GM23338 (cell line): ENCODE measurements around the gene TRAK1. TPM values are rescaled to one million over a fixed set of nuclear protein-coding genes. Genes with fewer than 3 reads are reported as not detected.

Experiments
- ATAC-seq: fragments of 200-7000 bp; cut with Tn5 transposase; 3 replicates; pipeline ENCODE4 v1.9.1; 2020
- DNase-seq: peaks from one replicate; pipeline ENCODE4 v3.0.0-alpha.2; 2015; ENCODE audit warnings: low spot score
- H2AFZ ChIP-seq: fragments of 200-600 bp; sonication (generic); 2 replicates; pipeline ENCODE4 v1.8.0; 2016; ENCODE audit warnings: antibody characterized with exemption, mild to moderate bottlenecking, moderate library complexity
- H3F3A ChIP-seq: fragments of 200-600 bp; sonication (generic); replicated peaks from 2 replicates; pipeline ENCODE4 v1.8.0; 2017; ENCODE audit warnings: antibody characterized with exemption, mixed run types, low read depth
- H3K27ac ChIP-seq: fragments of 200-600 bp; sonication (generic); 2 replicates; pipeline ENCODE4 v1.6.1; 2016; ENCODE audit warnings: low read depth
- H3K27me3 ChIP-seq: fragments of 200-600 bp; sonication (generic); 2 replicates; pipeline ENCODE4 v1.8.0; 2016; ENCODE audit warnings: mild to moderate bottlenecking, mixed run types, moderate library complexity; ENCODE audit not compliant: insufficient read depth
- H3K36me3 ChIP-seq: fragments of 200-600 bp; sonication (generic); 2 replicates; pipeline ENCODE4 v1.8.0; 2016; ENCODE audit warnings: mild to moderate bottlenecking; ENCODE audit not compliant: insufficient read depth
- H3K4me1 ChIP-seq: fragments of 200-600 bp; sonication (generic); 2 replicates; pipeline ENCODE4 v1.8.0; 2016; ENCODE audit warnings: mild to moderate bottlenecking, moderate library complexity; ENCODE audit not compliant: insufficient read depth
- H3K4me2 ChIP-seq: fragments of 200-600 bp; sonication (generic); 2 replicates; pipeline ENCODE4 v1.7.1; 2017; ENCODE audit warnings: mixed run types
- H3K4me3 ChIP-seq: fragments of 200-600 bp; sonication (generic); 2 replicates; pipeline ENCODE4 v1.6.1; 2016; ENCODE audit warnings: mixed run types
- H3K79me2 ChIP-seq: fragments of 200-600 bp; sonication (generic); replicated peaks from 2 replicates; pipeline ENCODE4 v1.8.0; 2017; ENCODE audit warnings: mild to moderate bottlenecking; ENCODE audit not compliant: insufficient read depth
- H3K9me2 ChIP-seq: fragments of 200-600 bp; sonication (generic); 2 replicates; pipeline ENCODE4 v1.8.0; 2017; ENCODE audit not compliant: insufficient read depth
- H4K20me1 ChIP-seq: fragments of 200-600 bp; sonication (generic); replicated peaks from 2 replicates; pipeline ENCODE4 v1.8.0; 2017; ENCODE audit warnings: mild to moderate bottlenecking; ENCODE audit not compliant: insufficient read depth
- H3K27ac Mint-ChIP-seq: 2 replicates; pipeline ENCODE4 v1.8.0; 2020; ENCODE audit warnings: inconsistent platforms, mild to moderate bottlenecking, moderate library complexity, mixed read lengths
- H3K27me3 Mint-ChIP-seq: 3 replicates; pipeline ENCODE4 v1.8.0; 2022; ENCODE audit warnings: low read depth, mild to moderate bottlenecking, moderate library complexity, mixed read lengths, inconsistent platforms; ENCODE audit not compliant: insufficient read depth, poor library complexity
- H3K36me3 Mint-ChIP-seq: 3 replicates; pipeline ENCODE4 v1.8.0; 2021; ENCODE audit warnings: low read depth, mild to moderate bottlenecking, inconsistent platforms, moderate library complexity, mixed read lengths
- H3K4me1 Mint-ChIP-seq: 3 replicates; pipeline ENCODE4 v1.8.0; 2020; ENCODE audit warnings: mild to moderate bottlenecking, inconsistent platforms, mixed read lengths
- H3K4me3 Mint-ChIP-seq: 3 replicates; pipeline ENCODE4 v1.8.0; 2021; ENCODE audit warnings: moderate library complexity, mild to moderate bottlenecking, inconsistent platforms, mixed read lengths
- H3K9me3 Mint-ChIP-seq: 3 replicates; pipeline ENCODE4 v1.8.0; 2020; ENCODE audit warnings: moderate library complexity, mild to moderate bottlenecking, inconsistent platforms, mixed read lengths
- CREB1 ChIP-seq: fragments of 250-450 bp; sonication (Bioruptor Pico); IDR thresholded peaks from 2 replicates; pipeline ENCODE4 v1.5.0; 2020; ENCODE audit warnings: low read depth, mild to moderate bottlenecking, moderate library complexity
- CTCF ChIP-seq, 2 experiments: fragments of 200-600 bp in 1 of 2; sonication (generic) in 1 of 2; conservative IDR thresholded peaks; 2 replicates each; pipeline versions ENCODE4 v1.5.1 to v1.6.1; 2016 to 2017; ENCODE audit warnings: antibody characterized with exemption in 2 of 2, low read depth in 2 of 2, mild to moderate bottlenecking in 2 of 2, moderate library complexity in 1 of 2
- ETS1 ChIP-seq: IDR thresholded peaks from 2 replicates; pipeline ENCODE4 v1.6.1; 2016; ENCODE audit warnings: antibody characterized with exemption
- EZH2 ChIP-seq: fragments of 200-600 bp; sonication (generic); IDR thresholded peaks from one replicate; pipeline ENCODE4 v1.8.0; 2017; ENCODE audit warnings: antibody characterized with exemption, mild to moderate bottlenecking, low read depth; ENCODE audit not compliant: unreplicated experiment
- EZH2phosphoT487 ChIP-seq: fragments of 200-600 bp; sonication (generic); IDR thresholded peaks from one replicate; pipeline ENCODE4 v1.8.1; 2018; ENCODE audit warnings: antibody characterized with exemption; ENCODE audit not compliant: unreplicated experiment
- JUNB ChIP-seq: IDR thresholded peaks from one replicate; pipeline ENCODE4 v1.6.1; 2016; ENCODE audit warnings: antibody characterized with exemption; ENCODE audit not compliant: unreplicated experiment
- NANOG ChIP-seq: IDR thresholded peaks from 2 replicates; pipeline ENCODE4 v1.6.1; 2016; ENCODE audit warnings: antibody characterized with exemption, borderline replicate concordance
- POLR2AphosphoS5 ChIP-seq: IDR thresholded peaks from 2 replicates; pipeline ENCODE4 v1.6.1; 2016; ENCODE audit warnings: antibody characterized with exemption, low read depth
- REST ChIP-seq: IDR thresholded peaks from one replicate; pipeline ENCODE4 v1.6.1; 2018; ENCODE audit warnings: antibody characterized with exemption; ENCODE audit not compliant: unreplicated experiment
- STAT1 ChIP-seq: IDR thresholded peaks from one replicate; pipeline ENCODE4 v1.6.1; 2016; ENCODE audit warnings: antibody characterized with exemption; ENCODE audit not compliant: unreplicated experiment
- ZNF114 ChIP-seq: fragments of 250-450 bp; sonication (Bioruptor Pico); IDR thresholded peaks from 2 replicates; pipeline ENCODE4 v1.5.0; 2020; ENCODE audit warnings: mild to moderate bottlenecking, moderate library complexity
- ZNF331 ChIP-seq: fragments of 250-450 bp; sonication (Bioruptor Pico); IDR thresholded peaks from 2 replicates; pipeline ENCODE4 v1.5.0; 2020; ENCODE audit warnings: low read depth, mild to moderate bottlenecking, moderate library complexity
- ZNF462 ChIP-seq: fragments of 250-450 bp; sonication (Bioruptor Pico); IDR thresholded peaks from 2 replicates; pipeline ENCODE4 v1.5.0; 2020; ENCODE audit warnings: mild to moderate bottlenecking, moderate library complexity
- polyA plus RNA-seq: library from polyadenylated mRNA; unstranded; fragments of >200 nt; fragmentation: Nextera tagmentation; extraction: Ambion mirVana; gene quantifications from 2 replicates; pipeline ENCODE4 v1.2.1, GENCODE V29; 2016
- total RNA-seq: library from RNA; depleted of rRNA; stranded (reverse); fragments of >200 nt; shearing (Covaris generic); gene quantifications from 2 replicates; pipeline ENCODE4 v1.2.3, GENCODE V29; 2014

Gene TRAK1
- total and polyA plus RNA-seq, 2 experiments from 2014 or later, result 13.4 to 47.4 TPM

- Mint-ChIP-seq H3K27ac (no peak within 1 kb of the TSS), H3K4me1 (peaks cover 12% of the 10 kb centered on the region; the same call in 2 of the 3 replicates), H3K9me3 (no peaks in the 10 kb centered on the region; the same call in 2 of the 3 replicates), H3K4me3 (no peak within 1 kb of the TSS), H3K27me3 (peaks cover 36% of the 10 kb centered on the region), H3K36me3 (no peaks in the 10 kb centered on the region; the same call in 2 of the 3 replicates)
- H3K4me3 ChIP-seq, result no peak within 1 kb of the TSS
- H3K27ac ChIP-seq, result no peak within 1 kb of the TSS
- TF ChIP-seq ZNF114 (CRISPR knock-in tag) (no peak), POLR2AphosphoS5 (no peak), EZH2phosphoT487 (no peak), ZNF331 (no peak), CTCF (conservative IDR thresholded peaks at IDR 0.05; ENCODE audit: low read depth in 2 of 2) (no peak), ETS1 (no peak), JUNB (no peak), NANOG (no peak), REST (no peak), CREB1 (CRISPR knock-in tag) (no peak), STAT1 (no peak), EZH2 (no peak), ZNF462 (no peak)
- H3K79me2 ChIP-seq, result no peaks in the 10 kb centered on the region
- peaks cover 48% of the 10 kb centered on the region for H3K27me3 ChIP-seq
- ATAC-seq, result no peak
- H3K9me2 ChIP-seq, result no peaks in the 10 kb centered on the region
- no peak within 1 kb of the TSS for H2AFZ ChIP-seq
- no peak for DNase-seq
- no peaks in the 10 kb centered on the region for H4K20me1 ChIP-seq
- H3K36me3 ChIP-seq, result no peaks in the 10 kb centered on the region
- peak within 1 kb of the TSS; percentile 78; the same call in 1 of the 2 replicates for H3K4me2 ChIP-seq
- H3F3A ChIP-seq, result no peaks in the 10 kb centered on the region
- peaks cover 5% of the 10 kb centered on the region for H3K4me1 ChIP-seq
Measured at GRCh38 chr3:42266085-42266484, 174.9 kb downstream of the TRAK1 start, which contains the start of gene CCK. TSS of gene CCK (minus strand) at chr3:42266185. CDS start at chr3:42263630, 2,555 bp downstream.
